Measurements from ENCODE around the gene PADI1. TPM values are rescaled to one million over a fixed set of nuclear protein-coding genes. Genes with fewer than 3 reads are reported as not detected.

The PADI1 gene
- total and polyA plus RNA-seq, 4 donors, result 4.9 TPM; not detected in 3

GRCh38 chr1:17281775-17282181, 76.8 kb downstream of the PADI1 start:
- no peaks in the 10 kb centered on the region for H3K4me1 ChIP-seq (ENCODE audit: control insufficient read depth in 4 of 4, insufficient read depth in 4 of 4, low read length in 3 of 4)
- no peak for TF ChIP-seq RXRA (IDR thresholded peaks at IDR 0.05)
- TF ChIP-seq ATF3 (IDR thresholded peaks at IDR 0.05), result no peak
- no peak for TF ChIP-seq FOXA2 (IDR thresholded peaks at IDR 0.05)
- TF ChIP-seq FOXA1 (IDR thresholded peaks at IDR 0.05), result no peak
- no peak for TF ChIP-seq ZBTB33 (IDR thresholded peaks at IDR 0.05)
- TF ChIP-seq HNF4G (IDR thresholded peaks at IDR 0.05), result no peak
- TF ChIP-seq YY1 (IDR thresholded peaks at IDR 0.05), result no peak
- TF ChIP-seq RAD21 (IDR thresholded peaks at IDR 0.05), result no peak
- no peak for TF ChIP-seq MAX (IDR thresholded peaks at IDR 0.05)
- TF ChIP-seq CTCF (IDR thresholded peaks at IDR 0.05; ENCODE audit: low read depth, low read length, missing input control), result no peak
- no peak for TF ChIP-seq EGR1 (IDR thresholded peaks at IDR 0.05; ENCODE audit: low read depth in 2 of 2)
- no peaks in the 10 kb centered on the region for H3K36me3 ChIP-seq (ENCODE audit: control insufficient read depth in 4 of 4, insufficient read depth in 3 of 4, low read depth in 1 of 4, low read length in 3 of 4)
- WGBS, result 57% methylated on average over 8 of the region's 8 CpGs
- no peak for DNase-seq (ENCODE audit: low spot score)
- H3K27me3 ChIP-seq (ENCODE audit: control insufficient read depth in 4 of 4, insufficient read depth in 4 of 4, low read length in 3 of 4), result peaks cover 0 to 2% (median 0%) of the 10 kb centered on the region in 4 donors
- H3K4me3 ChIP-seq (ENCODE audit: low read depth in 1 of 3, low read length in 3 of 3), result no peak overlapping the region
- H3K9ac ChIP-seq (ENCODE audit: low read depth in 1 of 2, low read length in 2 of 2), result no peak overlapping the region
- H3K9me3 ChIP-seq (ENCODE audit: control insufficient read depth in 4 of 4, low read length in 3 of 4), result no peaks in the 10 kb centered on the region
- peak overlapping the region in 1 of 2 donors; percentile 25 for H3K27ac ChIP-seq (ENCODE audit: low read depth in 1 of 2, low read length in 2 of 2)

GRCh38 chr1:17282836-17283235, 77.9 kb downstream of the PADI1 start:
- TF ChIP-seq GABPA (IDR thresholded peaks at IDR 0.05 in 1 of 2, conservative IDR thresholded peaks at IDR 0.05 in 1 of 2), result no peak
- no peak for TF ChIP-seq JUND (IDR thresholded peaks at IDR 0.05)
- TF ChIP-seq FOXA2 (IDR thresholded peaks at IDR 0.05), result no peak
- no peak for TF ChIP-seq ZBTB33 (IDR thresholded peaks at IDR 0.05)
- Histone ChIP-seq H3K27ac (ENCODE audit: low read depth in 1 of 2, low read length in 2 of 2) (no peak overlapping the region), H3K9me3 (ENCODE audit: control insufficient read depth in 4 of 4, low read length in 3 of 4) (no peaks in the 10 kb centered on the region), H3K27me3 (ENCODE audit: control insufficient read depth in 4 of 4, insufficient read depth in 4 of 4, low read length in 3 of 4) (no peaks in the 10 kb centered on the region), H3K4me1 (ENCODE audit: control insufficient read depth in 4 of 4, insufficient read depth in 4 of 4, low read length in 3 of 4) (no peaks in the 10 kb centered on the region), H3K9ac (ENCODE audit: low read depth in 1 of 2, low read length in 2 of 2) (no peak overlapping the region), H3K36me3 (ENCODE audit: control insufficient read depth in 4 of 4, insufficient read depth in 3 of 4, low read depth in 1 of 4, low read length in 3 of 4) (no peaks in the 10 kb centered on the region), H3K4me3 (ENCODE audit: low read depth in 1 of 3, low read length in 3 of 3) (no peak overlapping the region)
- WGBS, result 81% methylated on average over 5 of the region's 5 CpGs
- no peak for DNase-seq (ENCODE audit: low spot score)

Data from liver (tissue), 9 donors.